NCI-H345 treated with DMSO at 0.1 percent for 48 hours (cell line): ENCODE measurements around the gene DLEU7.

Source experiments
- DNase-seq: peaks from one replicate; lab custom pipeline; 2025; ENCODE audit not compliant: unreplicated experiment; lab: John Stamatoyannopoulos, UW

Gene DLEU7

DNA sequence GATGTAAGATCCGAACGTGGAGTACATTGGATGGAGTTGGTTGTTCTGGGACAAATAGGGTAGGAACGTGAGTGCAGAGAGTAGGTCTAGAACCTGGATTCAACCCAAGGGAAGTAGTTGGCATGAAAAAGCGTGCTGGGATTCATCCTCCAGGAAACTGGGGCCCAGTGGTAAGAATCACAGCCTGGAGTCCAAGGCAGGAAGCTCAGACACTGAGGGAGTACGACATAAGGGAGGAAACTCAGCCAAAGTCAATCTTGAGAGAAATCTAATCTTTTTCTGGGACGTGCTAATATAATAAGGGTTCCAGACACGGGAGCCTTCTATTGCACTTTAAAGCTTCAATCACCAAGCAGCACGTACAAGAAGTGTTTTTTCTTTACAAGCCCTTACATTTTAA is 46.4 kb downstream of the DLEU7 start:
- no peak for DNase-seq

DNA sequence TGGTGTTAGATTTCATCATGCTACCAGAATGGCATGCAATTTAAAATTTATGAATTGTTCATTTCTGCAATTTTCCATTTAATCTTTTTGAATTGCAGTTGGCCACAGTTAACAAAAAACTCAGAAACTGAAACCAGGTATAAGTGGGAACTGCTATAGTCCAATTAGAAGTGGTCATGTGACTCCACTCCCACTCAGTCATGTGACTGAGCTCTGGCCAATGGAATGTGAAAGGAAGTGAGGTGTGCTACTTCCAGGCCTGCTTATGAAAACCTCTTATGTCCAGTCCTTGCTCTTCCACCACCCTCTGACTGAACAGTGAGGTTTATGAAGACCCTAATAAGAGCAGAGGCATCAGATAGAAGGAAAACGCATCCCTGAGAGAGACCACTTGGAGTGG is 47.0 kb downstream of the DLEU7 start:
- no peak for DNase-seq

DNA sequence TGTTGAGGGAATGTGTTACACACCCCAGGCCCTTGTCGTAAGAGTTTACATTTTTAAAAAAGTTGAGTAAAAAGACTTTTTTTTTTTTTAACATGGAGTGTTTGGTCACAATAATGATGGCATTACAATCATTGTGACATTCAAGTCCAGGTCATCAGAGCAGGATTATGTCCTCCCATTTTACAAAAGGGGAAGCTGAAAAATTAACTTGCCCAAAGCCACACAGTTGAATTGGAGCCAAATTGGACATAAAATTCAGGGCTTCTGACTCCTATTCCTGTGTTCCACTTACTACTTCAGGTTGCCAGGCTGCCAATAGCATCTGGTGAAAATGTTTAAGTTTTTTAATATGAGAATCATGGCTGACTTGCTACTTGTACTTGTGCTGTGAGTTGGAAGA is 49.3 kb downstream of the DLEU7 start:
- no peak for DNase-seq

GRCh38 chr13:50793026-50793425 is 50.5 kb downstream of the DLEU7 start:
- no peak for DNase-seq

GRCh38 chr13:50788551-50789210 is 54.8 kb downstream of the DLEU7 start:
- no peak for DNase-seq

DNA sequence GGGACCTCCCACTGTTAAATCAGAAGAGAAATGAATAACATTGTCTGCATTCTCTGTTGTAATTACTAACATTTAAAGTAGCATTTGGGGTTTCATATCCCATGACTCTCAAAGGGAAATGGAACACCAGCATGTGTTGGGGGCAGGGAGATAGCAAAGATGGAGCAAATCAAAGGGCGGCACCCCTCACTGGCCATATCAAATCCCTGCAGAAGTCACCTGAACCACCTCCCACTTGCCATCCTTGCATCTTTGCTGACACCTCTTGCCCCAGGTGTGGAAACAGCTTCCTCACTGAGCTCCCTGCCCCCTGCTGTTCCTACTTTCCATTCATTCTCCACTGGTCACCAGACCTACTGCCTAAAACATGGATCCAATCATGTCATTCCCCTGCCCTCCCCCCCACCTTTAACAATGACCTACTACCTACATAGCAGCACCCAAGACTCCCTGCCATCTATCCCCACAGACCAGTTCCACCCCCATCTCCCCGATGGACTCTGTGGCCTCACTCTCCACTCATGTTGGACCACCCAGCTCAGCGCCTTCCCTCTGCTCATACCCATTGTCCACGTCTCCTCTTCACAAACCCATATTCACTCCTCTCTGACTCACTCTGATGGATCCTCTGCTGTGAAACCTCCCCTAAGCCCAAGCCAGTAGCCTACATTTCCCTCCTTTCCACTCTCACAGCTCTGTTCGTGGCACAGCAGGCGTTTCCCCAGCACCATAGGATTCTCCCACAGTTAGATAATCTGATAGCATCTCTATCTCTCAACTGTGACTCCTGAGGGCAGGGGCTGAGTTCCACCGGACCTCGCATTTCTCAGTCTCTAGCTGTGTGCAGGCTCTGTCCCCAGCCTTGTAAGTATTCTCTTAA is 55.9 kb downstream of the DLEU7 start:
- no peak for DNase-seq

- DNase-seq = no peak
Observed at GRCh38 chr13:50783717-50784290, 59.7 kb downstream of the DLEU7 start.

DNA sequence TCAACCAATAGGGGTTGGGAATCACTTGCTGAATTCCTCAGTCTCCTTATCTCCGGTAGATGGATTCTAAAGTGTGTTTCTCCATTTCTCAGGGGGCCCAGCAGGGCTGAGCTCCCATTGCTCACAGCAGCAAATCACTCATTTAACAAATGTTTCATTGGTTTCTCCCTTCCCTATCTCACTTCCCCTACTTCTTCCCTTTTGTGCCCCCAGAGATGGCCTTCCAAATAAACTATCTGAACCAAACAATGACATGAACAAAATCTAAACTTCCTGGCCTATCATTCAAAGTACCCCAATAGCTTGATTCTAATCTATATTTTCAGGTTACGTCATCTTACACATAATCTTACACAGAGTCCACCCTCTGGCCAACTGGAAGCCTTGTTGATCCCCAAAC is 60.4 kb downstream of the DLEU7 start:
- DNase-seq = no peak

DNA sequence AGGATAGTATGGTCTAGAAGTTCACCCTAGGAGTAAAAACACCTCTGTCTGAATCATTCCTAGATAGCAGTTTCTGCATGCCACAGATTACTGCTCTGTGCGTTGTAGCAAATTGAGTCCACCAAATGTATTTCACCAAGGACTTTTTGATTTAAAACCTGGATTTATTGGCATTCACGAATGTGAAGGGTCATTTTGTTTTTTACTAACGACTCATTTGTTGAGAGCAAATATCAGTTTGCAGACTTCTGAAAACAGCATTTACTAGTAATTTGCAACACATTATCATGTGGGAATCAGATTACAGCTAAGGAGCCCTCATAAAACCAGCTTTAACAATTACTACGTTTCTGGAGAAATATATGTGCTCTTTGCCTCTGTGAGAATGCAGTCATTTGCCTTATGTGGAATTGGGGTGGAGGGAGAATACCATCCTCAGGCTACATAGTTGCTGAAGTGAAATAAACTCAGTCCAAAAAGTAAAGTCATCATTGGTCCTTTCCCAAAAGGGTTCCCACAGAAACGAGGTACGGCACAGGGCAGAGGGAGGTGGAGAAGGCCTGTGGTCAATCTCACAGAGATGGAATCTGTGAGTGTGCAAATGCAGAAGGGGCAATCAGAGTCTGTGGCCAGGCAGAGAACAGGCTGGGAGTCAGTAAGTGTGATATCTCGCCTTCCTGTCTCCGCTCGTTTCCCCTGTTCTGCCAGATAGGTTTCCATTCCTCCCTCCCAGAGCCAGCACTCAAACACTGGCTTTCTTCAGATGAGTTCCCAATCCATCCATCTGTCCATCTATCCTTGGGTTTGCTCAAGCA is 63.1 kb downstream of the DLEU7 start:
- DNase-seq = no peak

DNA sequence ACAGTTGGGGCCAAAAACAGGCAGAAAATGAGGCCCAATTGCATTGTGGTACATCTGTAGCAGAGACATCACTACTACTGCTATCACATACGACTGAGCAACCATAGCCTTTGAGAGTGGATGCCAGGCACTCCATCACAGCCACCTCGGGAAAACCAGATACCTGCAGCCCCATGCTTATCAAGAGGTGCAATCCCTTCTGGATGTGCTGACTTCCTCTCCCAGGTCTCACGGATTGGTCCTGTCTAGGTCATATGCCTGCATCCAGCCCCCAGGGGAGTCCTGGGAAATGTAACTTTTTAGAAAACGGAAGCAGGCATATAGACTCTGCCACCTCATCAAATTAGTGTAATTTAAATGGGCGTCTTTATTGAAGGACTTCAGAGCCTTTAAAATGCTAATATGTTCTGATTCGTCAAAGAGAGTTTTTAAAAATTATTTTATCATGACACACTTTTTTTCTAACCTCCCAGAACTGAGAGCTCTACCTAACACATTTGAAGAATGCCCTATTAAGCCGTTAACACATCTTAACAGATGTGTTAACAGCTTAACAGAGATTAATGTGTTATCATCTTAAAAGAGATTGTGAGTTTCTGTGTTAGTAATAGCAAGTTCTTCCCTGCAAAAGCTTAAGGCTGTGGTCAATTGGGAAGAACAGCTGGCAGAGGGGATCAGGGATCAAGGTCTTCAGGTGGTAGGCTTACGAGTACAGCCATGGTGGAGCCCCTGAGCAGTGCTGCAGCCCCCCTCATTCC is 63.9 kb downstream of the DLEU7 start:
- DNase-seq = no peak
